GM19238 (cell line): ENCODE results near the gene OR2L13.
"Not testable (repeated sequence)": the region's sequence is repeated elsewhere in the genome, so short reads cannot be mapped to it uniquely, and the experiment has no call there.

Experiments used
- DNase-seq: peaks from one replicate; pipeline ENCODE4 v3.0.0; 2011; ENCODE audit warnings: low spot score; ENCODE audit not compliant: insufficient read length

Gene OR2L13

GRCh38 chr1:248094884-248095283 is at the start of gene OR2L13:
OR2L13 (plus strand) TSS chr1:248095184; CDS start chr1:248099376, 4,192 bp downstream.
- DNase-seq = no peak

- DNase-seq = no peak
These were observed 49.8 kb upstream of the OR2L13 start for GRCh38 chr1:248045209-248045608.

GRCh38 chr1:248046536-248046935 is 48.4 kb upstream of the OR2L13 start, which contains the start of gene OR2L3:
OR2L3 (plus strand) TSS chr1:248046836; CDS start chr1:248060682, 13,846 bp downstream.
- DNase-seq = no peak

- DNase-seq = no peak
These were observed 48.0 kb upstream of the OR2L13 start for GRCh38 chr1:248047008-248047407.

- DNase-seq = no peak
These were observed 40.3 kb upstream of the OR2L13 start for GRCh38 chr1:248054671-248055070.

GRCh38 chr1:248055261-248055660 is 39.7 kb upstream of the OR2L13 start:
- no peak for DNase-seq

GRCh38 chr1:248065071-248065470 is 29.9 kb upstream of the OR2L13 start:
- DNase-seq = no peak

- no peak for DNase-seq
These were observed 29.4 kb upstream of the OR2L13 start for GRCh38 chr1:248065604-248066003.

- not testable (repeated sequence) for DNase-seq
These were observed 11.1 kb upstream of the OR2L13 start for GRCh38 chr1:248083864-248084263.

- DNase-seq = no peak
These were observed 3.5 kb downstream of the OR2L13 start for GRCh38 chr1:248098529-248098928.

- no peak for DNase-seq
These were observed 7.9 kb downstream of the OR2L13 start for GRCh38 chr1:248102847-248103246.

GRCh38 chr1:248111157-248111556 is 16.2 kb downstream of the OR2L13 start:
- DNase-seq = no peak

GRCh38 chr1:248114890-248115289 is 19.9 kb downstream of the OR2L13 start:
- no peak for DNase-seq

- no peak for DNase-seq
These were observed 32.7 kb downstream of the OR2L13 start for GRCh38 chr1:248127653-248128052.

- DNase-seq = no peak
These were observed 41.8 kb downstream of the OR2L13 start for GRCh38 chr1:248136811-248137210.

GRCh38 chr1:248140846-248141245 is 45.9 kb downstream of the OR2L13 start:
- DNase-seq = no peak

GRCh38 chr1:248143311-248143710 is 48.3 kb downstream of the OR2L13 start:
- no peak for DNase-seq

- no peak for DNase-seq
These were observed 49.7 kb downstream of the OR2L13 start, which contains the start of gene OR2M5 for GRCh38 chr1:248144513-248145198. OR2M5 (plus strand) TSS chr1:248145148; CDS start chr1:248145148, 0 bp downstream.
